Astrocyte (in vitro differentiated cells and primary cell): ENCODE results near the gene DIRAS2. TPM values are rescaled to one million over a fixed set of nuclear protein-coding genes. Genes with fewer than 3 reads are reported as not detected.
"Not testable (repeated sequence)": the region's sequence is repeated elsewhere in the genome, so short reads cannot be mapped to it uniquely, and the experiment has no call there.

ENCODE experiments used
- DNase-seq: peaks from one replicate; pipeline ENCODE4 v3.0.0-alpha.2; 2010; ENCODE audit warnings: low read depth
- FAIRE-seq: peaks from 2 replicates; lab custom pipeline; 2011; peaks lifted over from hg19 to GRCh38; lab: Jason Lieb, UNC
- H2AFZ ChIP-seq: 2 replicates; pipeline ENCODE4 v1.6.0; 2012; ENCODE audit warnings: low read depth, low read length, inconsistent platforms
- H3K27ac ChIP-seq: 2 replicates; pipeline ENCODE4 v1.5.1; 2011; ENCODE audit warnings: low read depth, low read length, inconsistent platforms
- H3K27me3 ChIP-seq: 2 replicates; pipeline ENCODE4 v1.6.0; 2011; ENCODE audit warnings: low read length, inconsistent platforms; ENCODE audit not compliant: insufficient read depth
- H3K36me3 ChIP-seq: 2 replicates; pipeline ENCODE4 v1.5.1; 2011; ENCODE audit warnings: low read length, inconsistent platforms; ENCODE audit not compliant: insufficient read depth
- H3K4me1 ChIP-seq: 2 replicates; pipeline ENCODE4 v1.5.1; 2011; ENCODE audit warnings: low read length, inconsistent platforms; ENCODE audit not compliant: insufficient read depth
- H3K4me2 ChIP-seq: 2 replicates; pipeline ENCODE4 v1.6.0; 2012; ENCODE audit warnings: low read length, inconsistent platforms
- H3K4me3 ChIP-seq: 2 replicates; pipeline ENCODE4 v1.5.1; 2011; ENCODE audit warnings: low read depth, mild to moderate bottlenecking, low read length, inconsistent platforms; ENCODE audit not compliant: insufficient read depth
- H3K79me2 ChIP-seq: 2 replicates; pipeline ENCODE4 v1.6.0; 2012; ENCODE audit warnings: mild to moderate bottlenecking, low read length, inconsistent platforms; ENCODE audit not compliant: insufficient read depth
- H3K9ac ChIP-seq: 2 replicates; pipeline ENCODE4 v1.6.0; 2012; ENCODE audit warnings: mild to moderate bottlenecking, low read length, inconsistent platforms
- H3K9me3 ChIP-seq: 2 replicates; pipeline ENCODE4 v1.5.1; 2012; ENCODE audit warnings: low read depth, mild to moderate bottlenecking, low read length, inconsistent platforms; ENCODE audit not compliant: insufficient read depth
- H4K20me1 ChIP-seq: 2 replicates; pipeline ENCODE4 v1.6.0; 2012; ENCODE audit warnings: low read length, inconsistent platforms; ENCODE audit not compliant: insufficient read depth
- H3K27ac Mint-ChIP-seq: one replicate; pipeline ENCODE4 v1.8.0; 2021; ENCODE audit warnings: mild to moderate bottlenecking, mixed read lengths; ENCODE audit not compliant: unreplicated experiment
- H3K27me3 Mint-ChIP-seq: one replicate; pipeline ENCODE4 v1.8.0; 2021; ENCODE audit warnings: low read depth, mixed read lengths; ENCODE audit not compliant: unreplicated experiment
- H3K36me3 Mint-ChIP-seq: one replicate; pipeline ENCODE4 v1.8.0; 2021; ENCODE audit warnings: low read depth, mixed read lengths; ENCODE audit not compliant: unreplicated experiment
- H3K4me1 Mint-ChIP-seq: one replicate; pipeline ENCODE4 v1.8.0; 2021; ENCODE audit warnings: low read depth, mixed read lengths; ENCODE audit not compliant: unreplicated experiment
- H3K4me3 Mint-ChIP-seq: one replicate; pipeline ENCODE4 v1.8.0; 2021; ENCODE audit warnings: mild to moderate bottlenecking, moderate library complexity, mixed read lengths; ENCODE audit not compliant: unreplicated experiment
- H3K9me3 Mint-ChIP-seq: one replicate; pipeline ENCODE4 v1.8.0; 2021; ENCODE audit warnings: mild to moderate bottlenecking, mixed read lengths; ENCODE audit not compliant: unreplicated experiment
- EZH2 ChIP-seq: IDR thresholded peaks from 2 replicates; pipeline ENCODE4 v1.6.1; 2012; ENCODE audit warnings: mild to moderate bottlenecking, low read length, inconsistent platforms; ENCODE audit not compliant: insufficient read depth
- total RNA-seq: library from RNA; stranded (reverse); gene quantifications from 2 replicates; pipeline ENCODE4 v1.2.1, GENCODE V29; 2021
- TF ChIP-seq, protein P1 (sequence below): IDR thresholded peaks from 2 replicates; pipeline ENCODE4 v1.5.1; 2011; ENCODE audit warnings: low read depth, mild to moderate bottlenecking, inconsistent platforms, low read length, moderate library complexity; ENCODE audit not compliant: insufficient read depth

The DIRAS2 gene
- total RNA-seq, 1 donor from 2014 or later: 0.27 TPM

DNA sequence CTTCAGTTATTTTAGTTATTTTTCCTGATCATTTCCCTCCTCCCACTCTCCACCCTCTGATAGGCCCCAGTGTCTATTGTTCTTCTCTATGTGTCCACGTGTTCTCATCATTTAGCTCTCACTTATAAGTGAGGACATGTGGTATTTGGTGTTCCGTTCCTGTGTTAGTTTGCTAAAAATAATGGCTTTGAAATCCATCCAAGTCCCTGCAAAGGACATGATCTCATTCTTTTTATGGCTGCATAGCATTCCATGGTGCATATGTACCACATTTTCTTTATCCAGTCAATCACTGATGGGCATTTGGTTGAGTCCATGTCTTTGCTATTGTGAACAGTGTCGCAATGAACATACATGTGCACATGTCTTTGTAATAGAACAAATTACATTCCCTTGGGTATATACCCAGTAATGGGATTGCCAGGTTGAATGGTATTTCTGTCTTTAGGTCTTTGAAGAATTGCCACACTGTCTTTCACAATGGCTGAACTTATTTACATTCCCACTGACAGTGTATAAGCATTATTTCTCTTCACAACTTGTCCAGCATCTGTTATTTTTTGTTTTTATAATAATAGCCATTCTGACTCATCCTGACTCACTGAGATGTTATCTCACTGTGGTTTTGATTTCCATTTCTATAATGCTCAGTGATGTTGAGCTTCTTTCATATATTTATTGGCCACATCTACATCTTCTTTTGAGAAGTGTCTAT lies 17.2 kb upstream of the DIRAS2 start:
- Mint-ChIP-seq H3K27me3 (peaks cover under 1% of the 10 kb centered on the region), H3K9me3 (peaks cover 2% of the 10 kb centered on the region), H3K4me3 (no peak overlapping the region), H3K27ac (no peak overlapping the region), H3K36me3 (no peaks in the 10 kb centered on the region), H3K4me1 (peaks cover 11% of the 10 kb centered on the region)
- H3K9ac ChIP-seq: no peak overlapping the region
- no peak for FAIRE-seq
- DNase-seq: peak; percentile 11
- H3K36me3 ChIP-seq: no peaks in the 10 kb centered on the region
- no peak overlapping the region for H2AFZ ChIP-seq
- H3K27me3 ChIP-seq: no peaks in the 10 kb centered on the region
- H3K4me1 ChIP-seq: no peaks in the 10 kb centered on the region
- no peak for TF ChIP-seq EZH2
- H3K9me3 ChIP-seq: no peaks in the 10 kb centered on the region
- H3K4me2 ChIP-seq: no peak overlapping the region
- no peak overlapping the region for H3K27ac ChIP-seq
- H3K79me2 ChIP-seq: no peaks in the 10 kb centered on the region
- H3K4me3 ChIP-seq: no peak overlapping the region
- no peaks in the 10 kb centered on the region for H4K20me1 ChIP-seq

DNA sequence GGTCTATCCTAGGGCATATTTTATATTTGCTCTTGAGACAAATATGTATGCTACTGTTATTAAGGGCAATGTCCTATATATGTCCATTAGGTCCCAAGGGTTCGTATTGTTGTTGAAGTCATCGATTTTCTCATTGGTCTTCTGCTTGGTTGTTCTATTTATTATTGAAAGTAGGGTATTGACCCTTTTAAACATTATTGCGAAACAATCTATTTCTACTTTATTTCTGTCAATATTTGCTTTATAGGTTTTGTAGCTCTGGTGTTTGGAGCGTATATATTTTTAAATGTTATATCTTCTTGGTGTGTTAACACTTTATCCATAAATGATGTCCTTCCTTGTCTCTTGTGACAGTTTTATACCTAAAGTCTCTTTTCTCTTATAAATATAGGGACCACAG lies 16.2 kb upstream of the DIRAS2 start:
- Mint-ChIP-seq H3K9me3 (peaks cover 2% of the 10 kb centered on the region), H3K27me3 (no peaks in the 10 kb centered on the region), H3K4me3 (no peak overlapping the region), H3K4me1 (peaks cover 11% of the 10 kb centered on the region), H3K36me3 (no peaks in the 10 kb centered on the region), H3K27ac (no peak overlapping the region)
- no peak for DNase-seq
- no peaks in the 10 kb centered on the region for H4K20me1 ChIP-seq
- H3K27me3 ChIP-seq: no peaks in the 10 kb centered on the region
- no peak for FAIRE-seq
- no peaks in the 10 kb centered on the region for H3K36me3 ChIP-seq
- no peak overlapping the region for H2AFZ ChIP-seq
- H3K9me3 ChIP-seq: no peaks in the 10 kb centered on the region
- H3K79me2 ChIP-seq: no peaks in the 10 kb centered on the region
- no peaks in the 10 kb centered on the region for H3K4me1 ChIP-seq
- no peak overlapping the region for H3K27ac ChIP-seq
- no peak for TF ChIP-seq EZH2
- TF ChIP-seq, protein P1, sequence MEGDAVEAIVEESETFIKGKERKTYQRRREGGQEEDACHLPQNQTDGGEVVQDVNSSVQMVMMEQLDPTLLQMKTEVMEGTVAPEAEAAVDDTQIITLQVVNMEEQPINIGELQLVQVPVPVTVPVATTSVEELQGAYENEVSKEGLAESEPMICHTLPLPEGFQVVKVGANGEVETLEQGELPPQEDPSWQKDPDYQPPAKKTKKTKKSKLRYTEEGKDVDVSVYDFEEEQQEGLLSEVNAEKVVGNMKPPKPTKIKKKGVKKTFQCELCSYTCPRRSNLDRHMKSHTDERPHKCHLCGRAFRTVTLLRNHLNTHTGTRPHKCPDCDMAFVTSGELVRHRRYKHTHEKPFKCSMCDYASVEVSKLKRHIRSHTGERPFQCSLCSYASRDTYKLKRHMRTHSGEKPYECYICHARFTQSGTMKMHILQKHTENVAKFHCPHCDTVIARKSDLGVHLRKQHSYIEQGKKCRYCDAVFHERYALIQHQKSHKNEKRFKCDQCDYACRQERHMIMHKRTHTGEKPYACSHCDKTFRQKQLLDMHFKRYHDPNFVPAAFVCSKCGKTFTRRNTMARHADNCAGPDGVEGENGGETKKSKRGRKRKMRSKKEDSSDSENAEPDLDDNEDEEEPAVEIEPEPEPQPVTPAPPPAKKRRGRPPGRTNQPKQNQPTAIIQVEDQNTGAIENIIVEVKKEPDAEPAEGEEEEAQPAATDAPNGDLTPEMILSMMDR: no peak
- no peak overlapping the region for H3K4me3 ChIP-seq
- no peak overlapping the region for H3K4me2 ChIP-seq
- no peak overlapping the region for H3K9ac ChIP-seq

DNA sequence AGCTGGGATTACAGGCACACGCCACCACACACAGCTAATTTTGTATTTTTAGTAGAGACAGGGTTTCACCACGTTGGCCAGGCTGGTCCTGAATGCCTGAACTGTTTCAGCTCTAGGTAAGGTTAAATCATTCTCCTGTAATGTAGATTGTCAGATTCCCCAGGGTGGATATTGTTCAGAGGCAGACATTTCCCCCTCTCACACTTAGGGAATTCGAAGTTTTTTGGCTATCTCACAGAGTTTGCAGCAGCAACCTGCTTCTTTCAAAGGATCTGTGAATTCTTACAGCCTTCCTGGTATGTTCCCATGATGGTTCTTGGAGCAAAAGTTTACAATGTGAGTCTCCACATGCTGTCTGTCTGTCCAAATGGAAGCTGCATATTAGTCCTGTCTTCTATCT lies 15.6 kb upstream of the DIRAS2 start:
- H3K9me3 ChIP-seq: no peaks in the 10 kb centered on the region
- no peak for FAIRE-seq
- DNase-seq: no peak

DNA sequence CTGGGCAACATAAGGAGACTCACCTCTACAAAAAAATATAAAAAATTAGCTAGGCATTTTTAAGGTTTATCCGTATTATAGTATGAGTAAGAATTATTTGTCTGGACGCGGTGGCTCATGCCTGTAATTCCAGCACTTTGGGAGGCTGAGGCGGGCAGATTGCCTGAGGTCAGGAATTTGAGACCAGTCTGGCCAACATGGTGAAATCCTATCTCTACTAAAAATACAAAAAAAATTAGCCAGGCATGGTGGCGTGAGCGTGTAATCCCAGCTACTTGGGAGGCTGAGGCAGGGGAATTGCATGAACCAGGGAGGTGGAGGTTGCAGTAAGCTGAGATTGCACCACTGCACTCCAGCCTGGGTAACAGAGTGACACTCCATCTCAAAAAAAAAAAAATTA lies 14.3 kb upstream of the DIRAS2 start:
- not testable (repeated sequence) for H3K27ac ChIP-seq, H3K27me3 Mint-ChIP-seq, H3K27me3 ChIP-seq, H4K20me1 ChIP-seq, H3K4me3 ChIP-seq, H3K79me2 ChIP-seq, FAIRE-seq, H2AFZ ChIP-seq, H3K9me3 Mint-ChIP-seq, H3K4me2 ChIP-seq, H3K36me3 ChIP-seq, H3K27ac Mint-ChIP-seq, H3K9ac ChIP-seq, H3K4me1 ChIP-seq, DNase-seq, H3K4me3 Mint-ChIP-seq, H3K9me3 ChIP-seq, H3K36me3 Mint-ChIP-seq
- peaks cover 11% of the 10 kb centered on the region for H3K4me1 Mint-ChIP-seq

More for the DNA sequence above, 15.6 kb upstream of the DIRAS2 start:
- Histone ChIP-seq H3K27me3 (no peaks in the 10 kb centered on the region), H2AFZ (no peak overlapping the region), H3K79me2 (no peaks in the 10 kb centered on the region), H3K27ac (no peak overlapping the region), H4K20me1 (no peaks in the 10 kb centered on the region), H3K9ac (no peak overlapping the region), H3K4me1 (no peaks in the 10 kb centered on the region), H3K4me3 (no peak overlapping the region), H3K4me2 (no peak overlapping the region), H3K36me3 (no peaks in the 10 kb centered on the region)
- TF ChIP-seq, protein P1: no peak
- no peak for TF ChIP-seq EZH2
- Mint-ChIP-seq H3K27ac (no peak overlapping the region), H3K4me3 (no peak overlapping the region), H3K27me3 (no peaks in the 10 kb centered on the region), H3K36me3 (no peaks in the 10 kb centered on the region), H3K4me1 (peaks cover 11% of the 10 kb centered on the region), H3K9me3 (peaks cover 2% of the 10 kb centered on the region)
